WTC11 (cell line): ENCODE data around the gene SEC22A. TPM values are rescaled to one million over a fixed set of nuclear protein-coding genes. Genes with fewer than 3 reads are reported as not detected.

Source experiments
- ATAC-seq: fragments of 200-7000 bp; cut with Tn5 transposase; 2 replicates; pipeline ENCODE4 v1.10.0; 2021; ENCODE audit warnings: mild to moderate bottlenecking, moderate library complexity
- CTCF ChIA-PET: fragments of 300-600 bp; sonication (Branson Sonifier 250); formaldehyde crosslinking; loops from one replicate; lab custom pipeline; 2021; ENCODE audit warnings: antibody characterized with exemption; lab: Charles Lee
- POLR2A ChIA-PET: fragments of 350-600 bp; sonication (Branson Sonifier 250); formaldehyde crosslinking; loops from one replicate; lab custom pipeline; 2021; ENCODE audit warnings: antibody characterized with exemption; lab: Charles Lee
- DNase-seq: peaks from one replicate; pipeline ENCODE4 v3.0.0; 2021; ENCODE audit warnings: low spot score
- H3K27ac Mint-ChIP-seq: 2 replicates; pipeline ENCODE4 v1.8.0; 2021; ENCODE audit warnings: mixed read lengths
- H3K27me3 Mint-ChIP-seq: 2 replicates; pipeline ENCODE4 v1.8.0; 2021; ENCODE audit warnings: low read depth, mild to moderate bottlenecking, moderate library complexity, mixed read lengths
- H3K36me3 Mint-ChIP-seq: 2 replicates; pipeline ENCODE4 v1.8.0; 2021; ENCODE audit warnings: mixed read lengths
- H3K4me1 Mint-ChIP-seq: 2 replicates; pipeline ENCODE4 v1.8.0; 2022; ENCODE audit warnings: mixed read lengths
- H3K4me3 Mint-ChIP-seq: 2 replicates; pipeline ENCODE4 v1.8.0; 2021; ENCODE audit warnings: mild to moderate bottlenecking, moderate library complexity, mixed read lengths
- H3K9me3 Mint-ChIP-seq: 2 replicates; pipeline ENCODE4 v1.8.0; 2021; ENCODE audit warnings: mixed read lengths
- ATF6 ChIP-seq: sonication (generic); formaldehyde crosslinking; IDR thresholded peaks from 2 replicates; pipeline ENCODE4 v1.8.1; 2023; ENCODE audit warnings: mild to moderate bottlenecking, missing genetic modification reagents
- ETV6 ChIP-seq: sonication (generic); formaldehyde crosslinking; IDR thresholded peaks from 2 replicates; pipeline ENCODE4 v1.8.1; 2022; ENCODE audit warnings: mild to moderate bottlenecking, missing genetic modification reagents
- FOXJ3 ChIP-seq: sonication (generic); formaldehyde crosslinking; IDR thresholded peaks from 2 replicates; pipeline ENCODE4 v1.9.0; 2021; ENCODE audit warnings: missing genetic modification reagents, mild to moderate bottlenecking, borderline replicate concordance
- HMGA2 ChIP-seq: fragments of 250-450 bp; sonication (Bioruptor Pico); IDR thresholded peaks from 2 replicates; pipeline ENCODE4 v1.4.0; 2021; ENCODE audit warnings: mild to moderate bottlenecking, moderate library complexity
- STAT6 ChIP-seq: sonication (generic); formaldehyde crosslinking; conservative IDR thresholded peaks from 2 replicates; pipeline ENCODE4 v1.8.1; 2023; ENCODE audit warnings: mild to moderate bottlenecking, low read depth, missing genetic modification reagents, moderate library complexity
- TCF7 ChIP-seq: sonication (generic); formaldehyde crosslinking; IDR thresholded peaks from 2 replicates; pipeline ENCODE4 v1.8.0; 2022; ENCODE audit warnings: mild to moderate bottlenecking, low read depth, missing genetic modification reagents, moderate library complexity
- ZNF263 ChIP-seq: sonication (generic); formaldehyde crosslinking; IDR thresholded peaks from 2 replicates; pipeline ENCODE4 v1.8.1; 2022; ENCODE audit warnings: low read depth, mild to moderate bottlenecking, moderate library complexity, missing genetic modification reagents
- ZNF512 ChIP-seq: sonication (generic); formaldehyde crosslinking; IDR thresholded peaks from 2 replicates; pipeline ENCODE4 v1.8.1; 2022; ENCODE audit warnings: missing genetic modification reagents, borderline replicate concordance
- ZNF671 ChIP-seq: fragments of 250-450 bp; sonication (Bioruptor Pico); IDR thresholded peaks from 2 replicates; pipeline ENCODE4 v1.8.0; 2021; ENCODE audit warnings: mild to moderate bottlenecking
- total RNA-seq: library from RNA; stranded (reverse); gene quantifications from 3 replicates; pipeline ENCODE4 v1.2.3, GENCODE V29; 2021
- TF ChIP-seq, protein P1 (sequence below): sonication (generic); formaldehyde crosslinking; IDR thresholded peaks from 2 replicates; pipeline ENCODE4 v1.8.0; 2022; ENCODE audit warnings: mild to moderate bottlenecking, missing genetic modification reagents
- TF ChIP-seq, protein P2 (sequence below): sonication (generic); formaldehyde crosslinking; IDR thresholded peaks from 2 replicates; pipeline ENCODE4 v1.8.1; 2023; ENCODE audit warnings: mild to moderate bottlenecking, missing genetic modification reagents, moderate library complexity
- TF ChIP-seq, protein P3 (sequence below): sonication (generic); formaldehyde crosslinking; IDR thresholded peaks from 2 replicates; pipeline ENCODE4 v1.8.0; 2023; ENCODE audit warnings: missing genetic modification reagents
- TF ChIP-seq, protein P4 (sequence below): fragments of 250-450 bp; sonication (Bioruptor Pico); IDR thresholded peaks from 2 replicates; pipeline ENCODE4 v1.9.0; 2021; ENCODE audit warnings: mild to moderate bottlenecking, borderline replicate concordance

SEC22A gene
- total RNA-seq, 1 experiment from 2014 or later = 12.6 TPM

GRCh38 chr3:123303976-123304560 lies 102.3 kb downstream of the SEC22A start:
- Mint-ChIP-seq H3K27ac (no peak overlapping the region; the same call in 1 of the 2 replicates), H3K27me3 (no peaks in the 10 kb centered on the region), H3K4me1 (peaks cover 33% of the 10 kb centered on the region), H3K9me3 (no peaks in the 10 kb centered on the region), H3K36me3 (peaks cover 53% of the 10 kb centered on the region), H3K4me3 (no peak overlapping the region)
- no peak for ATAC-seq
- POLR2A ChIA-PET = no interaction called here
- CTCF ChIA-PET = interaction anchor here (1.3 to 2.3 kb wide), 2 partner anchors 11 to 18 kb away, joined by 7 to 8 read pairs; no protein-coding TSS in a partner anchor
- no peak for DNase-seq
- no peak for TF ChIP-seq ZNF512
- no peak for TF ChIP-seq STAT6
- no peak for TF ChIP-seq ATF6
- no peak for TF ChIP-seq ZNF671 (CRISPR knock-in tag)
- no peak for TF ChIP-seq ZNF263 (CRISPR knock-in tag)
- TF ChIP-seq, all 79 proteins: peak for 0

- DNase-seq = no peak
- ATAC-seq = no peak
- POLR2A ChIA-PET = no interaction called here
- Mint-ChIP-seq H3K4me1 (peaks cover 40% of the 10 kb centered on the region), H3K27me3 (no peaks in the 10 kb centered on the region), H3K4me3 (no peak overlapping the region), H3K9me3 (no peaks in the 10 kb centered on the region), H3K36me3 (peaks cover 48% of the 10 kb centered on the region), H3K27ac (no peak overlapping the region)
- CTCF ChIA-PET = interaction anchor here (1.3 to 2.3 kb wide), 3 partner anchors 10 to 144 kb away, joined by 3 to 8 read pairs (median 7); partner anchors contain the start of gene ADCY5
- TF ChIP-seq, protein P1, sequence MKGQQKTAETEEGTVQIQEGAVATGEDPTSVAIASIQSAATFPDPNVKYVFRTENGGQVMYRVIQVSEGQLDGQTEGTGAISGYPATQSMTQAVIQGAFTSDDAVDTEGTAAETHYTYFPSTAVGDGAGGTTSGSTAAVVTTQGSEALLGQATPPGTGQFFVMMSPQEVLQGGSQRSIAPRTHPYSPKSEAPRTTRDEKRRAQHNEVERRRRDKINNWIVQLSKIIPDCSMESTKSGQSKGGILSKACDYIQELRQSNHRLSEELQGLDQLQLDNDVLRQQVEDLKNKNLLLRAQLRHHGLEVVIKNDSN = peak; percentile 39; the same call in 1 of the 2 replicates
- TF ChIP-seq FOXJ3 = no peak
- TF ChIP-seq, protein P2, sequence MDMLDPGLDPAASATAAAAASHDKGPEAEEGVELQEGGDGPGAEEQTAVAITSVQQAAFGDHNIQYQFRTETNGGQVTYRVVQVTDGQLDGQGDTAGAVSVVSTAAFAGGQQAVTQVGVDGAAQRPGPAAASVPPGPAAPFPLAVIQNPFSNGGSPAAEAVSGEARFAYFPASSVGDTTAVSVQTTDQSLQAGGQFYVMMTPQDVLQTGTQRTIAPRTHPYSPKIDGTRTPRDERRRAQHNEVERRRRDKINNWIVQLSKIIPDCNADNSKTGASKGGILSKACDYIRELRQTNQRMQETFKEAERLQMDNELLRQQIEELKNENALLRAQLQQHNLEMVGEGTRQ = 0 out of 2 replicates have a peak, but pooled peaks have one; percentile 14
These were observed 103.4 kb downstream of the SEC22A start for GRCh38 chr3:123305192-123305591.

GRCh38 chr3:123307064-123307463 lies 105.3 kb downstream of the SEC22A start:
- no peak for ATAC-seq
- Mint-ChIP-seq H3K27me3 (no peaks in the 10 kb centered on the region), H3K4me3 (no peak overlapping the region), H3K4me1 (peaks cover 59% of the 10 kb centered on the region), H3K9me3 (no peaks in the 10 kb centered on the region), H3K36me3 (peaks cover 48% of the 10 kb centered on the region), H3K27ac (no peak overlapping the region)
- ChIA-PET CTCF (interaction anchor here (0.6 to 2.9 kb wide), 18 partner anchors 9 to 182 kb away, joined by 3 to 21 read pairs (median 4); partner anchors contain the start of gene ADCY5), POLR2A (interaction anchor here (0.6 to 0.8 kb wide), 4 partner anchors 11 to 280 kb away, joined by 4 to 7 read pairs (median 4); partner anchors contain the start of gene SEMA5B)
- DNase-seq = no peak
- TF ChIP-seq TCF7 = no peak
- TF ChIP-seq, protein P3, sequence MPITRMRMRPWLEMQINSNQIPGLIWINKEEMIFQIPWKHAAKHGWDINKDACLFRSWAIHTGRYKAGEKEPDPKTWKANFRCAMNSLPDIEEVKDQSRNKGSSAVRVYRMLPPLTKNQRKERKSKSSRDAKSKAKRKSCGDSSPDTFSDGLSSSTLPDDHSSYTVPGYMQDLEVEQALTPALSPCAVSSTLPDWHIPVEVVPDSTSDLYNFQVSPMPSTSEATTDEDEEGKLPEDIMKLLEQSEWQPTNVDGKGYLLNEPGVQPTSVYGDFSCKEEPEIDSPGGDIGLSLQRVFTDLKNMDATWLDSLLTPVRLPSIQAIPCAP (CRISPR knock-in tag) = no peak
- TF ChIP-seq ZNF512 = no peak
- no peak for TF ChIP-seq HMGA2 (CRISPR knock-in tag)
- no peak for TF ChIP-seq ETV6 (CRISPR knock-in tag)
- TF ChIP-seq, protein P4, sequence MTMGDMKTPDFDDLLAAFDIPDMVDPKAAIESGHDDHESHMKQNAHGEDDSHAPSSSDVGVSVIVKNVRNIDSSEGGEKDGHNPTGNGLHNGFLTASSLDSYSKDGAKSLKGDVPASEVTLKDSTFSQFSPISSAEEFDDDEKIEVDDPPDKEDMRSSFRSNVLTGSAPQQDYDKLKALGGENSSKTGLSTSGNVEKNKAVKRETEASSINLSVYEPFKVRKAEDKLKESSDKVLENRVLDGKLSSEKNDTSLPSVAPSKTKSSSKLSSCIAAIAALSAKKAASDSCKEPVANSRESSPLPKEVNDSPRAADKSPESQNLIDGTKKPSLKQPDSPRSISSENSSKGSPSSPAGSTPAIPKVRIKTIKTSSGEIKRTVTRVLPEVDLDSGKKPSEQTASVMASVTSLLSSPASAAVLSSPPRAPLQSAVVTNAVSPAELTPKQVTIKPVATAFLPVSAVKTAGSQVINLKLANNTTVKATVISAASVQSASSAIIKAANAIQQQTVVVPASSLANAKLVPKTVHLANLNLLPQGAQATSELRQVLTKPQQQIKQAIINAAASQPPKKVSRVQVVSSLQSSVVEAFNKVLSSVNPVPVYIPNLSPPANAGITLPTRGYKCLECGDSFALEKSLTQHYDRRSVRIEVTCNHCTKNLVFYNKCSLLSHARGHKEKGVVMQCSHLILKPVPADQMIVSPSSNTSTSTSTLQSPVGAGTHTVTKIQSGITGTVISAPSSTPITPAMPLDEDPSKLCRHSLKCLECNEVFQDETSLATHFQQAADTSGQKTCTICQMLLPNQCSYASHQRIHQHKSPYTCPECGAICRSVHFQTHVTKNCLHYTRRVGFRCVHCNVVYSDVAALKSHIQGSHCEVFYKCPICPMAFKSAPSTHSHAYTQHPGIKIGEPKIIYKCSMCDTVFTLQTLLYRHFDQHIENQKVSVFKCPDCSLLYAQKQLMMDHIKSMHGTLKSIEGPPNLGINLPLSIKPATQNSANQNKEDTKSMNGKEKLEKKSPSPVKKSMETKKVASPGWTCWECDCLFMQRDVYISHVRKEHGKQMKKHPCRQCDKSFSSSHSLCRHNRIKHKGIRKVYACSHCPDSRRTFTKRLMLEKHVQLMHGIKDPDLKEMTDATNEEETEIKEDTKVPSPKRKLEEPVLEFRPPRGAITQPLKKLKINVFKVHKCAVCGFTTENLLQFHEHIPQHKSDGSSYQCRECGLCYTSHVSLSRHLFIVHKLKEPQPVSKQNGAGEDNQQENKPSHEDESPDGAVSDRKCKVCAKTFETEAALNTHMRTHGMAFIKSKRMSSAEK = no peak
